ENCODE measurements around the gene TMED1.

DNA sequence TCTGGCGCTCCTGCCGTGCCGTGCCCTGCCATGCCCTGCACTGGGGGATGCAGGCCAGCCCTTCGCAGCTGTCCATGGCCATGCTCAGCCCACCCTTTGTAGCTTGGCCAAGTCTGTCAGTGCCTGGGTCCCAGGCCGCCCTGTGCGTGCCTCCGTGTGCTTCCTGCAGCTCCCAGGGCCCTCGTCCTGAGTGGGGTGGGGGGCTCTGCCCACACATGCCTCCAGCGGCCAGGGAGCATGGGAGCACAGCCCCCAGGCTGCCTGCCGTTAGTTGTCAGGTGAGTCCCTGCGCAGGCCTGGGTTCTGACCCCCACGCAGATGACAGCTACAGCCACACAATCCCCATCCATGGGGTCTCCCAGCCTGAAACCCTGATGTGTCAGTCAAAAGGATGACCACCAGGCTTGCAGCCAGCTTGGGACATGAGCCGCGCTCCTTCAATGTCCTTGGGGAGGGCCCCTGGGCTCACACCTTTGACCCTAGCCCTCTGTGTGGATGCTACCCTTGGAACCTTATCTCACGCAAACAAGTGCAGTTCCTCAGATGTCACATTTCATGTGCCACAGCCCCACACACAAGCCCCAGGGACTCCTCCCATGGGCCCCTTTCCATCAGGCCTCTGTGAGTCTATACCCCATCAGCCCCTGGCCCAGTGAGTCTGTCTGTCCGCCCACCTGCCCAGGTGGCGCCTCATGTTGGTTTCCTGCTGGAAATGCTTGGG lies 24.5 kb downstream of the TMED1 start:
- TF ChIP-seq CTCF (IDR thresholded peaks at IDR 0.05) = no peak
- no peak for TF ChIP-seq POLR2A (IDR thresholded peaks at IDR 0.05)
- TF ChIP-seq EP300 (IDR thresholded peaks at IDR 0.05) = no peak
